RKO (cell line): ENCODE results near the gene PIK3R3.

Experiments used
- DNase-seq: peaks from one replicate; pipeline ENCODE4 v3.0.0-alpha.2; 2016; ENCODE audit warnings: low spot score

PIK3R3 gene

GRCh38 chr1:46026531-46026930 lies 105.9 kb downstream of the PIK3R3 start:
- DNase-seq = no peak

DNA sequence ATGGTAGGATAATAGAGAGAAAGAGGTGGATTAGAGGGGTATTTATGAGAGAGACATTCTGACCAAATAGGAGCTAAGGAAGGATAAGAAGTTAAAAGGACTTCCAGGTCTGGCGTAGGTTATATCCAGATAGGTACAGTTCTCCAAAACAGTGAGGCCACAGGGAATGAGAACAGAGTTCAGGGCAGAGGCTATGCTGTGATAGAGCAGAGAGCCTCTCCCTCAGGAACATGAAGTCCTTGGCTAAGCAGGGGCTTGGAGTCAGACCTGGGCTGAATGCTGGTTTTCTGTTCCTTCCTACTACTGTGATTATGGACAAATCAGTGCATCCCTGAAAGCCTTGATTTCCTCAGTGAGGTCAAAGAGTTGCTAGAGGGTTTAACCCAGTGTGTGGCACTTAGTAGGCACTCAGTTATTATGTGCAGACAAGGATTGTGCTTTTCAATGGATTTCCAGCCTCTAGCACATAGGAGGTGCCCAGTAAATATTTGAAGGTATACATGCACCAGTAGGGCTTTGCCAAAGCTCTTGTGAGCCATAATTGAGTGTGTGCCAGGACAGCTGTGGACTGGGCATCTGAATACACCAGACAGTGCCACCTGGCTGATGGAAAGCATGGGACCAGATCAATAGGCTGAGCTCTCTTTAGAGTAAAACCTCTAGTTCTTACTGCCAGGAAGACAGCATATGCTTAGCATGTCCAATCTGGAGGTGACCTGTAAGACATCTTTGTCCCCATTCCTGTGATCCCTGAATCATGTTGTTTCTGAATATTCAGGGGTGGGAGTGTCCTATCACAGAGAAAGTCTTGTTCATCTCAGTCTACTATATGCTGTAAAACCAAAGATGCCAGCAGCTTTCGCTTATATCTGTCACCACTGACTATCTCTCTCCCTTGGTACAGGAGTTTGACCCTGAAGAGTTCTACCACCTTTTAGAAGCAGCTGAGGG lies 111.1 kb downstream of the PIK3R3 start:
- no peak for DNase-seq

GRCh38 chr1:46020010-46020409 lies 112.4 kb downstream of the PIK3R3 start:
- no peak for DNase-seq

GRCh38 chr1:46019348-46019747 lies 113.1 kb downstream of the PIK3R3 start:
- DNase-seq = no peak

DNA sequence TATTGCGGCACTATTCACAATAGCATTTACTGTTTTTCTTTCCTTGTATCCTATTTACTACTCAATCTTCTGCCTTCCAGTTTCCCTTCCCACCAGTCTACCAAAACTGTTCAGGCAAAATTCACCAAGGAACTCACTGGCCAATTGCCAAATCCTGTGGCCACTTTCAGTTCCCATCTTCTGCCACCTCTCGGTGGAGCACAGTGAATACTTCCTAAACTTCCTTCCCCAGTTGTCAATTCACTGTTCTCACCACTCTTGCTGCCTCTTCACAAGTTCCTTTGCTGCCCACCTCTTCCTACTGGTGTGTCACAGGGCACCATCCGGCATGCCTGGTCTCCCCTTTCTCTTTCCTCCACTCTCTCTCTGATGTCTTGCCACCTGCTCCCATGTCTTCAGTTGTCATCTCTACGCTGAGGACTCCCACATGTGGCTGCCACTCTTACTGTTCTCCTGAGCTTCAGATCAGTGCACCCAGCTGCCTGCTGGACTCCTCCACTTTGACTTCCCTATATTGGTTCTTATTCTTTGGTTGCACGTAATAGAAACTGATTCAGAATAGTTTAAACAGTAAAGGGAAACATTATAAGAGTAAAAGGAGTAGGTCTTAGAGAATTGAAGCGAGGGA lies 114.4 kb downstream of the PIK3R3 start:
- no peak for DNase-seq

DNA sequence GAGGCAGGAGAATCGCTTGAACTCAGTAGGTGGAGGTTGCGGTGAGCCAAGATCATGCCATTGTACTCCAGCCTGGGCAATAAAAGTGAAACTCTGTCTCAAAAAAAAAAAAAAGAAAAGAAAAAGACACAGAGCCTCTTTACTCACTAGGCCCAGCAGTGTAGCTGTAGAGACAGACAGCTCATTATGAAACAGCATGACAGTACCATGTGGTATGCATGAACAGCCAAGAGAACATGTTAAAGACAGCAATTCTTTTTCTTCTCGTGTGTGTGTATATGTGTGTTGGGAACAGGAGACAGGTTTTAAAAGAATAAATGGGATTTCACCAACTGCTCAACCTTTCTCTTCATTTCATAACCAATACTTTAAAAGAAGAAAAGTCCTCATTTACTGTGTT lies 118.8 kb downstream of the PIK3R3 start:
- no peak for DNase-seq

DNA sequence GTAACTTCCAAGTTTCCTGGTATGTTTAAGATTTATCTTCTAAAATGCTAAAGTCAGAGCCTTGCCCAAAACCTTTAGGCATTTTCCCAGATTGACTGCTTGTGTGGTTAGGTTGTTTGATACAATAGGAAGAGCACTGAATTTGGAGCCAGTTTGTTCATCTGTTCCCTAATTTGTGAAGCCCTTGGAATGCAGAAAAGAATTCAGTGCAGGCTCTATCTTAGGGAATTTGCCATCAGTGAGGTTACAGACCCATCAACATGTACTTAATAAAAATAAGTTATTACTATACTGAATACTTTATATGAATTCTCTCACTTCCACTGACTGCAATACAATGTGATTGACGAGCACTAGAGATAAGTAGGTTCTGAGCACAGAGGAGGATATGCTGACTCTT lies 120.2 kb downstream of the PIK3R3 start:
- no peak for DNase-seq

GRCh38 chr1:46011121-46011695 lies 121.2 kb downstream of the PIK3R3 start:
- DNase-seq = no peak

- DNase-seq = no peak
Observed at GRCh38 chr1:46010611-46011010, 121.8 kb downstream of the PIK3R3 start.

GRCh38 chr1:46008585-46008984 lies 123.8 kb downstream of the PIK3R3 start:
- DNase-seq = peak; percentile 4

- no peak for DNase-seq
Observed at GRCh38 chr1:46005594-46005993, 126.8 kb downstream of the PIK3R3 start.

DNA sequence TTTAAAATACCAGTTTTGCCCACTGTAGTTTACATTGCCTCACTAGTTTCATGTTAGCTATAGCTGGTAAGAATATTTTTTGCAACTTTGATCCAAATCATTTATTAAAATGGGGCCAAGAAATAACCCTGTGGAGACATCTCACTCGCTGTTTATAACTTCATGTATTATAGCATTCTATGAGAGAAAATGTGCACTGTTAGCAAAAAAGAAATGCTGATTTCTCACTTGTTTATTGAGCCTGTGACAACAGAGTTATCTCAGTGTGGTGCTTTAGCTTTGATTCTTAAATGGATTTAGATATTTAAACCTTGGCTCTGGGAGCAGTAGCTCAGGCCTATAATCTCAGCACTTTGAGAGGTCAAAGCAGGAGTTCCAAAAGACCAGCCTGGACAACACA lies 127.9 kb downstream of the PIK3R3 start:
- no peak for DNase-seq

GRCh38 chr1:46003315-46003714 lies 129.1 kb downstream of the PIK3R3 start:
- no peak for DNase-seq

GRCh38 chr1:46002551-46003150 lies 129.8 kb downstream of the PIK3R3 start:
- no peak for DNase-seq

GRCh38 chr1:46001081-46001785 lies 131.2 kb downstream of the PIK3R3 start:
- DNase-seq = no peak

- no peak for DNase-seq
Observed at GRCh38 chr1:45999507-45999906, 132.9 kb downstream of the PIK3R3 start.

- DNase-seq = no peak
Observed at GRCh38 chr1:45998020-45998617, 134.3 kb downstream of the PIK3R3 start.

DNA sequence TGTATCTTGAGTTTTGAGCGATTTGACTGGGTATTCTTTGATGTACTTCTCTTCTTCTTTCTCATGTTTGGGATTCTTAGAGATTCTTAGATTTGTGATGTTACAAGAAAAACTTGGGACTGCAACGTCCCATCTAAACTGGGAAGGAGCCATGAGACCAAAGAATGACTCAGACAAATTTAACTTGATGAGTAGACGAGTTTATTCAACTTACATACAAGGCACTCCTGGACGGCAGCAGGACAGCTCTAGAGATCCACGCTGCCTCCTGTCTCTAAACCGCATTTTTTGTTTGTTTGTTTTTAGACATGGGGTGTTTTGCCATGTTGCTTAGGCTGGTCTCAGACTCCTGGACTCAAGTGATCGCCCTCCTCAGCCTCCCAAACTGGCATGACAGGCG lies 137.1 kb downstream of the PIK3R3 start:
- peak; percentile 14 for DNase-seq

- DNase-seq = no peak
Observed at GRCh38 chr1:45994423-45994822, 138.0 kb downstream of the PIK3R3 start.
